Activated B cell treated with CpG ODN at 0.5 μM for 24 hours (primary cell): Measurements from ENCODE around the gene EFCAB12. TPM values are rescaled to one million over a fixed set of nuclear protein-coding genes. Genes with fewer than 3 reads are reported as not detected.

Source experiments
- ATAC-seq: fragments of 200-7000 bp; cut with Tn5 transposase; one replicate; pipeline ENCODE4 v1.10.0; 2021; ENCODE audit warnings: low read depth, mild to moderate bottlenecking, moderate library complexity
- CTCF ChIA-PET: fragments of 350-600 bp; sonication (Branson Sonifier 250); formaldehyde crosslinking; loops from one replicate; lab custom pipeline; 2021; ENCODE audit warnings: antibody characterized with exemption; lab: Charles Lee
- POLR2A ChIA-PET: fragments of 350-600 bp; sonication (Branson Sonifier 250); formaldehyde crosslinking; loops from one replicate; lab custom pipeline; 2021; ENCODE audit warnings: antibody characterized with exemption; lab: Charles Lee
- DNase-seq: peaks from one replicate; pipeline ENCODE4 v3.0.0; 2022
- H3K27ac Mint-ChIP-seq: one replicate; pipeline ENCODE4 v1.8.0; 2020; ENCODE audit warnings: mixed read lengths
- H3K27me3 Mint-ChIP-seq: one replicate; pipeline ENCODE4 v1.8.0; 2021; ENCODE audit warnings: mixed read lengths
- H3K36me3 Mint-ChIP-seq: one replicate; pipeline ENCODE4 v1.8.0; 2021; ENCODE audit warnings: low read depth, mixed read lengths
- H3K4me1 Mint-ChIP-seq: one replicate; pipeline ENCODE4 v1.8.0; 2021; ENCODE audit warnings: mixed read lengths
- H3K4me3 Mint-ChIP-seq: one replicate; pipeline ENCODE4 v1.8.0; 2020; ENCODE audit warnings: mild to moderate bottlenecking, mixed read lengths
- H3K9me3 Mint-ChIP-seq: one replicate; pipeline ENCODE4 v1.8.0; 2020; ENCODE audit warnings: mixed read lengths
- CTCF ChIP-seq: fragments of 200-600 bp; IDR thresholded peaks from one replicate; pipeline ENCODE4 v1.8.0; 2022; ENCODE audit warnings: antibody characterized with exemption, mild to moderate bottlenecking
- intact Hi-C: fragments of 100-400 bp; cut with micrococcal nuclease; formaldehyde crosslinking; loops from one replicate; pipeline ENCODE4 v1.15.1; 2024
- total RNA-seq: library from RNA; stranded (reverse); gene quantifications from 2 replicates; pipeline ENCODE4 v1.2.3, GENCODE V29; 2022

The EFCAB12 gene
- total RNA-seq, 1 donor from 2014 or later = 1.8 TPM

GRCh38 chr3:129429602-129430001, 1.2 kb upstream of the EFCAB12 start:
- ChIA-PET CTCF (interaction anchor here (1.3 kb wide), 1 partner anchor 46 kb away, joined by 5 read pairs; no protein-coding TSS in a partner anchor), POLR2A (interaction anchor here (0.7 to 4.3 kb wide), 2 partner anchors 10 to 1460 kb away, joined by 3 to 59 read pairs; partner anchors contain the start of genes IFT122 and MBD4)

GRCh38 chr3:129429080-129429451, 630 bp upstream of the EFCAB12 start:
- no peak for ATAC-seq
- CTCF ChIA-PET = interaction anchor here (0.6 to 1.3 kb wide), 2 partner anchors 46 to 54 kb away, joined by 3 to 5 read pairs; no protein-coding TSS in a partner anchor

More at GRCh38 chr3:129429602-129430001, 1.2 kb upstream of the EFCAB12 start:
- no peaks in the 10 kb centered on the region for H3K9me3 Mint-ChIP-seq
- intact Hi-C loops = loop anchor here (2.0 kb wide), 1 partner anchor 47 kb away; no protein-coding TSS in a partner anchor
- peaks cover 63% of the 10 kb centered on the region for H3K4me1 Mint-ChIP-seq
- no peak overlapping the region for H3K4me3 Mint-ChIP-seq
- no peaks in the 10 kb centered on the region for H3K27me3 Mint-ChIP-seq
- peaks cover 49% of the 10 kb centered on the region for H3K36me3 Mint-ChIP-seq
- DNase-seq = no peak
- ATAC-seq = no peak
- no peak for TF ChIP-seq CTCF
- peak overlapping the region; percentile 83 for H3K27ac Mint-ChIP-seq

GRCh38 chr3:129428007-129428375, 445 bp downstream of the EFCAB12 start:
- H3K27ac Mint-ChIP-seq = peak overlapping the region; percentile 83
- DNase-seq (no peak), ATAC-seq (no peak)
- H3K4me3 Mint-ChIP-seq = peak overlapping the region; percentile 85
- no peak for TF ChIP-seq CTCF
- CTCF ChIA-PET = interaction anchor here (0.6 to 1.0 kb wide), 2 partner anchors 12 to 28 kb away, joined by 3 to 4 read pairs; partner anchors contain the start of genes IFT122 and MBD4
- intact Hi-C loops = loop anchor here (1.0 to 2.0 kb wide), 3 partner anchors 12 to 45 kb away; partner anchors contain the start of gene IFT122
- POLR2A ChIA-PET = interaction anchor here (1.1 to 4.3 kb wide), 3 partner anchors 12 to 22 kb away, joined by 3 to 59 read pairs (median 5); partner anchors contain the start of genes IFT122 and MBD4
- no peaks in the 10 kb centered on the region for H3K27me3 Mint-ChIP-seq
- peaks cover 38% of the 10 kb centered on the region for H3K36me3 Mint-ChIP-seq
- H3K4me1 Mint-ChIP-seq = peaks cover 59% of the 10 kb centered on the region
- H3K9me3 Mint-ChIP-seq = peaks cover 3% of the 10 kb centered on the region

More at GRCh38 chr3:129429080-129429451, 630 bp upstream of the EFCAB12 start:
- peak overlapping the region; percentile 83 for H3K27ac Mint-ChIP-seq
- peak overlapping the region; percentile 85 for H3K4me3 Mint-ChIP-seq
- peaks cover 3% of the 10 kb centered on the region for H3K9me3 Mint-ChIP-seq
- H3K27me3 Mint-ChIP-seq = no peaks in the 10 kb centered on the region
- POLR2A ChIA-PET = interaction anchor here (0.7 to 4.3 kb wide), 4 partner anchors 11 to 1461 kb away, joined by 3 to 59 read pairs (median 7); partner anchors contain the start of genes IFT122 and MBD4
- TF ChIP-seq CTCF = no peak
- DNase-seq = no peak
- intact Hi-C loops = loop anchor here (2.0 kb wide), 1 partner anchor 46 kb away; no protein-coding TSS in a partner anchor
- peaks cover 49% of the 10 kb centered on the region for H3K36me3 Mint-ChIP-seq
- H3K4me1 Mint-ChIP-seq = peaks cover 64% of the 10 kb centered on the region

GRCh38 chr3:129425619-129426018, 2.8 kb downstream of the EFCAB12 start:
- intact Hi-C loops = loop anchor here (2.0 kb wide), 1 partner anchor 13 kb away; the partner anchor contains the start of gene MBD4
- ChIA-PET CTCF (no interaction called here), POLR2A (interaction anchor here (0.8 kb wide), 1 partner anchor 14 kb away, joined by 5 read pairs; the partner anchor contains the start of genes IFT122 and MBD4)
- Mint-ChIP-seq H3K9me3 (peaks cover 3% of the 10 kb centered on the region), H3K4me1 (peaks cover 54% of the 10 kb centered on the region), H3K36me3 (peaks cover 16% of the 10 kb centered on the region), H3K4me3 (no peak overlapping the region), H3K27ac (no peak overlapping the region), H3K27me3 (no peaks in the 10 kb centered on the region)
- no peak for TF ChIP-seq CTCF
- ATAC-seq = no peak
- no peak for DNase-seq

- ATAC-seq (no peak), DNase-seq (no peak)
- CTCF ChIA-PET = no interaction called here
- H3K4me1 Mint-ChIP-seq = peaks cover 54% of the 10 kb centered on the region
- no peaks in the 10 kb centered on the region for H3K27me3 Mint-ChIP-seq
- POLR2A ChIA-PET = no interaction called here
- H3K27ac Mint-ChIP-seq = no peak overlapping the region
- H3K4me3 Mint-ChIP-seq = no peak overlapping the region
- intact Hi-C loops = loop anchor here (2.0 kb wide), 1 partner anchor 14 kb away; the partner anchor contains the start of gene MBD4
- peaks cover 12% of the 10 kb centered on the region for H3K36me3 Mint-ChIP-seq
- peaks cover 3% of the 10 kb centered on the region for H3K9me3 Mint-ChIP-seq
- TF ChIP-seq CTCF = no peak
These were observed 3.2 kb downstream of the EFCAB12 start for GRCh38 chr3:129425213-129425612.
